Loucy (cell line): Measurements from ENCODE around the gene SLC17A7.
"Not testable (repeated sequence)": the region's sequence is repeated elsewhere in the genome, so short reads cannot be mapped to it uniquely, and the experiment has no call there.

Source experiments
- H2AFZ ChIP-seq: fragments of 200-600 bp; sonication (generic); 2 replicates; pipeline ENCODE4 v1.6.0; 2016; ENCODE audit warnings: antibody characterized with exemption, mild to moderate bottlenecking, low read length, moderate library complexity
- H3F3A ChIP-seq: fragments of 200-600 bp; 2 replicates; pipeline ENCODE4 v1.6.0; 2016; ENCODE audit warnings: antibody characterized with exemption, low read depth, mild to moderate bottlenecking
- H3K27me3 ChIP-seq: fragments of 200-600 bp; sonication (generic); 2 replicates; pipeline ENCODE4 v1.6.1; 2014; ENCODE audit warnings: low read length, mild to moderate bottlenecking; ENCODE audit not compliant: insufficient read depth, poor library complexity, severe bottlenecking
- H3K36me3 ChIP-seq: fragments of 200-600 bp; sonication (generic); 2 replicates; pipeline ENCODE4 v1.6.1; 2016; ENCODE audit warnings: low read length; ENCODE audit not compliant: insufficient read depth
- H3K4me1 ChIP-seq: fragments of 200-600 bp; sonication (generic); 2 replicates; pipeline ENCODE4 v1.5.1; 2014; ENCODE audit warnings: low read length, mild to moderate bottlenecking; ENCODE audit not compliant: insufficient read depth, poor library complexity, severe bottlenecking
- H3K4me2 ChIP-seq: fragments of 200-600 bp; sonication (generic); 2 replicates; pipeline ENCODE4 v1.6.0; 2014; ENCODE audit warnings: antibody characterized with exemption, low read length, low read depth, mild to moderate bottlenecking; ENCODE audit not compliant: poor library complexity, severe bottlenecking
- H3K4me3 ChIP-seq: fragments of 200-600 bp; sonication (generic); 2 replicates; pipeline ENCODE4 v1.5.1; 2014; ENCODE audit warnings: low read length, mild to moderate bottlenecking, mixed read lengths; ENCODE audit not compliant: poor library complexity, severe bottlenecking
- H3K79me2 ChIP-seq: fragments of 200-600 bp; sonication (generic); 2 replicates; pipeline ENCODE4 v1.6.1; 2014; ENCODE audit warnings: low read length; ENCODE audit not compliant: insufficient read depth
- H3K9ac ChIP-seq: fragments of 200-600 bp; sonication (generic); 2 replicates; pipeline ENCODE4 v1.6.0; 2014; ENCODE audit warnings: mild to moderate bottlenecking, low read depth, low read length, moderate library complexity; ENCODE audit not compliant: poor library complexity, severe bottlenecking
- H3K9me2 ChIP-seq: fragments of 200-600 bp; sonication (generic); replicated peaks from 2 replicates; pipeline ENCODE4 v1.6.1; 2016; ENCODE audit warnings: low read depth, low read length, mixed read lengths
- H3K9me3 ChIP-seq: fragments of 200-600 bp; sonication (generic); 2 replicates; pipeline ENCODE4 v1.6.1; 2014; ENCODE audit warnings: mild to moderate bottlenecking, antibody characterized with exemption, low read length, low read depth; ENCODE audit not compliant: insufficient read depth
- H4K20me1 ChIP-seq: fragments of 200-600 bp; sonication (generic); 2 replicates; pipeline ENCODE4 v1.6.0; 2014; ENCODE audit warnings: antibody characterized with exemption, low read length, mild to moderate bottlenecking; ENCODE audit not compliant: insufficient read depth, poor library complexity, severe bottlenecking
- EZH2phosphoT487 ChIP-seq: fragments of 200-600 bp; IDR thresholded peaks from 2 replicates; pipeline ENCODE4 v1.6.1; 2018; ENCODE audit warnings: antibody characterized with exemption, mild to moderate bottlenecking, moderate library complexity, borderline replicate concordance
- TF ChIP-seq, protein P1 (sequence below): fragments of 200-600 bp; sonication (generic); conservative IDR thresholded peaks from 2 replicates; pipeline ENCODE4 v1.5.1; 2014; ENCODE audit warnings: mild to moderate bottlenecking, antibody characterized with exemption, low read length

SLC17A7 gene

GRCh38 chr19:49462492-49462891, 21.2 kb upstream of the SLC17A7 start:
- no peaks in the 10 kb centered on the region for H3F3A ChIP-seq
- no peaks in the 10 kb centered on the region; the same call in 1 of the 2 replicates for H3K36me3 ChIP-seq
- no peak overlapping the region for H3K4me3 ChIP-seq
- H4K20me1 ChIP-seq: no peaks in the 10 kb centered on the region
- no peaks in the 10 kb centered on the region for H3K9me3 ChIP-seq
- H2AFZ ChIP-seq: no peak overlapping the region
- H3K4me1 ChIP-seq: peaks cover 10% of the 10 kb centered on the region
- no peak for TF ChIP-seq EZH2phosphoT487
- TF ChIP-seq, protein P1, sequence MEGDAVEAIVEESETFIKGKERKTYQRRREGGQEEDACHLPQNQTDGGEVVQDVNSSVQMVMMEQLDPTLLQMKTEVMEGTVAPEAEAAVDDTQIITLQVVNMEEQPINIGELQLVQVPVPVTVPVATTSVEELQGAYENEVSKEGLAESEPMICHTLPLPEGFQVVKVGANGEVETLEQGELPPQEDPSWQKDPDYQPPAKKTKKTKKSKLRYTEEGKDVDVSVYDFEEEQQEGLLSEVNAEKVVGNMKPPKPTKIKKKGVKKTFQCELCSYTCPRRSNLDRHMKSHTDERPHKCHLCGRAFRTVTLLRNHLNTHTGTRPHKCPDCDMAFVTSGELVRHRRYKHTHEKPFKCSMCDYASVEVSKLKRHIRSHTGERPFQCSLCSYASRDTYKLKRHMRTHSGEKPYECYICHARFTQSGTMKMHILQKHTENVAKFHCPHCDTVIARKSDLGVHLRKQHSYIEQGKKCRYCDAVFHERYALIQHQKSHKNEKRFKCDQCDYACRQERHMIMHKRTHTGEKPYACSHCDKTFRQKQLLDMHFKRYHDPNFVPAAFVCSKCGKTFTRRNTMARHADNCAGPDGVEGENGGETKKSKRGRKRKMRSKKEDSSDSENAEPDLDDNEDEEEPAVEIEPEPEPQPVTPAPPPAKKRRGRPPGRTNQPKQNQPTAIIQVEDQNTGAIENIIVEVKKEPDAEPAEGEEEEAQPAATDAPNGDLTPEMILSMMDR: no peak
- H3K9ac ChIP-seq: no peak overlapping the region
- no peaks in the 10 kb centered on the region for H3K27me3 ChIP-seq
- H3K9me2 ChIP-seq: no peaks in the 10 kb centered on the region
- H3K4me2 ChIP-seq: no peak overlapping the region
- peaks cover 11% of the 10 kb centered on the region; the same call in 1 of the 2 replicates for H3K79me2 ChIP-seq

DNA sequence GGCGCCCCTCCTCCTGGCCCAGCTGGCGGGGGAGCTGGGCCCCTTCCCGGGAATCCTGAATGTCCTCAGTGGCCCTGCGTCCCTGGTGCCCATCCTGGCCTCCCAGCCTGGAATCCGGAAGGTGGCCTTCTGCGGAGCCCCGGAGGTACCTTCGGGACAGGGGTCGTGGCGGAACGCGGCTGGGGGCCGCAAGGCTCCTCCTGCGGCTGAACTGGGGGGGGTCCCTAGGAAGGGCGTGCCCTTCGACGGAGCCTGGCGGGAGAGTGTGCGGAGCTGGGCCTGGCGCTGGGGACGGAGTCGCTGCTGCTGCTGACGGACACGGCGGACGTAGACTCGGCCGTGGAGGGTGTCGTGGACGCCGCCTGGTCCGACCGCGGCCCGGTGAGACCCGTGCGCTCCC, 20.3 kb upstream of the SLC17A7 start:
- no peak overlapping the region for H3K4me2 ChIP-seq
- H3K27me3 ChIP-seq: no peaks in the 10 kb centered on the region
- H3K79me2 ChIP-seq: peaks cover 11% of the 10 kb centered on the region; the same call in 1 of the 2 replicates
- H3K9me2 ChIP-seq: no peaks in the 10 kb centered on the region
- H3K4me3 ChIP-seq: no peak overlapping the region
- no peak for TF ChIP-seq EZH2phosphoT487
- TF ChIP-seq, protein P1: no peak
- no peaks in the 10 kb centered on the region for H4K20me1 ChIP-seq
- H2AFZ ChIP-seq: no peak overlapping the region
- peaks cover 10% of the 10 kb centered on the region for H3K4me1 ChIP-seq
- H3K9me3 ChIP-seq: no peaks in the 10 kb centered on the region
- no peak overlapping the region for H3K9ac ChIP-seq
- H3F3A ChIP-seq: no peaks in the 10 kb centered on the region
- no peaks in the 10 kb centered on the region; the same call in 1 of the 2 replicates for H3K36me3 ChIP-seq

- H3K36me3 ChIP-seq, H3K4me2 ChIP-seq, H3K9me3 ChIP-seq, H3K4me3 ChIP-seq, H3F3A ChIP-seq, H3K9ac ChIP-seq, H4K20me1 ChIP-seq, H2AFZ ChIP-seq, H3K27me3 ChIP-seq, H3K4me1 ChIP-seq, H3K9me2 ChIP-seq: not testable (repeated sequence)
- H3K79me2 ChIP-seq: peaks cover 11% of the 10 kb centered on the region; the same call in 1 of the 2 replicates
These were observed 19.8 kb upstream of the SLC17A7 start for GRCh38 chr19:49461130-49461529.

GRCh38 chr19:49459388-49459787, 18.1 kb upstream of the SLC17A7 start:
- Histone ChIP-seq H2AFZ (no peak overlapping the region), H4K20me1 (no peaks in the 10 kb centered on the region), H3K36me3 (no peaks in the 10 kb centered on the region; the same call in 1 of the 2 replicates), H3K4me2 (no peak overlapping the region), H3F3A (no peaks in the 10 kb centered on the region), H3K4me1 (peaks cover 13% of the 10 kb centered on the region), H3K9me2 (no peaks in the 10 kb centered on the region), H3K27me3 (no peaks in the 10 kb centered on the region), H3K79me2 (peaks cover 19% of the 10 kb centered on the region), H3K4me3 (no peak overlapping the region), H3K9ac (no peak overlapping the region), H3K9me3 (no peaks in the 10 kb centered on the region)
- no peak for TF ChIP-seq EZH2phosphoT487
- TF ChIP-seq, protein P1: no peak
